Ramos (cell line): ENCODE results near the gene AMPD3.
"Not testable (repeated sequence)": the region's sequence is repeated elsewhere in the genome, so short reads cannot be mapped to it uniquely, and the experiment has no call there.

Experiments used
- in situ Hi-C: fragments of 300-500 bp; cut with MboI; formaldehyde crosslinking; loops from one replicate; pipeline ENCODE4 v1.14.3; 2022; ENCODE audit warnings: low sequenced_read_pairs; ENCODE audit not compliant: unreplicated experiment

The AMPD3 gene

GRCh38 chr11:10432971-10433370 lies 22.1 kb upstream of the AMPD3 start:
- in situ Hi-C loops: no loop called here

- in situ Hi-C loops: no loop called here
These were observed 18.8 kb upstream of the AMPD3 start for GRCh38 chr11:10436224-10436623.

- in situ Hi-C loops: not testable (repeated sequence)
These were observed 18.4 kb upstream of the AMPD3 start for GRCh38 chr11:10436683-10437082.

- in situ Hi-C loops: no loop called here
These were observed 16.6 kb upstream of the AMPD3 start for GRCh38 chr11:10438458-10438857.

DNA sequence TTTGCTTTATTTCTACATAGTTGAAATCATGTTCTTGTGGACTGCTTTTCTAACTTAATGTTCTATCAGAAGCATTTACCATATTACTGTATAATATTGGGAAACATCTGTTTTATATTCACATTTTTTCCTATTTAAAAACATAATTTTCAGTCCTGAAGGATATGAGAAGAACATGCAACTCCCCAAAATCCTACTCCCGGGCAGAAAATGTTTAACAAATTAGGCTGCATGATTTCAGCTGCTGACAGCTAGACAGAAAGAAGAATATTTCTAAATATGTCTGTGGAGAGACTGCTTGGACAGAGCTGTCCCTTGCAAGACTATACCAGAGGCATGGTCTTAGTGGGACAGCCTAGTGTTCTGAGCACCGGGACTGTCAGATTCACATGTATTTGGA lies 15.7 kb upstream of the AMPD3 start:
- in situ Hi-C loops: no loop called here

- in situ Hi-C loops: no loop called here
These were observed 15.1 kb upstream of the AMPD3 start for GRCh38 chr11:10439924-10440323.

- in situ Hi-C loops: no loop called here
These were observed 14.7 kb upstream of the AMPD3 start for GRCh38 chr11:10440401-10440800.

DNA sequence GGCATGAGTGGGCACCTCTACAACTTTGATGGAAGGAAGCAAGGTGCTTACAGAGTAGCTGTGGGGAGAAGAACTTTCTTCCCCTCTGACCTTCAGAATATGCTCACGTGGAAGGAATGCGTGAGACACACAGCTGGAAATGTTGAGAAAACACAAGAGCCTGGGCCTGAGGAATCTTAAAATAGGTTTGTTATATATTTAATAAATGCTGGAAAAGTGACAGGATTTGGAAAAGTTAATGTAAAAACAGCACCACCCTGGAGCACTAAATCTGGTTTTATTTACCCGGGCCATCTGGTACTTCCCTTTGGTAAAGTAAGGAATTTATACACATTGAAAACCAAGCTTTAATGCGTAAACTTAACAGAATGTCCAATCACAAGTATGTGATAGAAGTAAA lies 14.0 kb upstream of the AMPD3 start:
- in situ Hi-C loops: no loop called here

GRCh38 chr11:10441652-10442503 lies 13.2 kb upstream of the AMPD3 start:
- in situ Hi-C loops: no loop called here

DNA sequence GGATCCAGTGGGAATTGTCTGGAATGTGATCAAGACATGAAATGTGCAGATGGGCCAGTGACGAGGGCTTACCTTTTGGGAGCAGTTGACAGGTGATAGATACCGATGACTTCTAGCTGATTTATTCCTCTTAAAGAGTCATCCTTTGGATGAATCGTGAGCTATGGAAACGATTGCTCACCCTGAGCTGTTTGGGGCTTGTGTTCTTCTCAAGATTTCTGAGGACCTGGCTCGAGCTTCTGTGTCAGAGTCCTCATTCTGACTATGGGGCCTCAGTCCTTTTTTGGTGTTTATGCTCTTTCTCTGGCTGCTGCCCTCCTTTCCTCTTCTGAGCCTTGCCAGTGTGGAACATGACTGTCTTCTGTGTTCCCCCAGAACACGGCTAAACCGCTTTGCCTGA lies 11.9 kb upstream of the AMPD3 start:
- in situ Hi-C loops: no loop called here

DNA sequence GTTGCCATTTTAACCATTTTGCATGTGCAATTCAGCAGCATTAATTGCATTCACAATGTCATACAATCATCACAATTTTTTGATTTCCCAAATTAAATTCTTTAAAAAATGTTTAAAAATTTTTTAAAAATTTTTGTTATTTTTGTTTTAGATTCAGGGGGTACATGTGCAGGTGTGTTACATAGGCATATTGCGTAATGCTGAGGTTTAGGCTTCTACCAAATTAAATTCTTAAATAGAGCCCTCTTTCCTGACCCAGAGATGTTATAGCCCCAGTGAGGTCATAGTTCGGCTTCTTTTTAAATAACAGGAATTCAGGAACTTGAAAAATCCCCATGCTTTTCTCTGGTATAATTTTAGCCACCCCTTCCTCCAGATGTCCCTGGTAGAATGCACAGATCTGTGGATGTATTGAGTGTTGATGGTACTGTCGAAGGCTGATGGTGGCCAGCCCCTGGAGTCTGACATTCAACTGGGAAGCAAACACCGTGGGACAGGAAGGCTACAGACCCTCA lies 11.3 kb upstream of the AMPD3 start:
- in situ Hi-C loops: no loop called here

DNA sequence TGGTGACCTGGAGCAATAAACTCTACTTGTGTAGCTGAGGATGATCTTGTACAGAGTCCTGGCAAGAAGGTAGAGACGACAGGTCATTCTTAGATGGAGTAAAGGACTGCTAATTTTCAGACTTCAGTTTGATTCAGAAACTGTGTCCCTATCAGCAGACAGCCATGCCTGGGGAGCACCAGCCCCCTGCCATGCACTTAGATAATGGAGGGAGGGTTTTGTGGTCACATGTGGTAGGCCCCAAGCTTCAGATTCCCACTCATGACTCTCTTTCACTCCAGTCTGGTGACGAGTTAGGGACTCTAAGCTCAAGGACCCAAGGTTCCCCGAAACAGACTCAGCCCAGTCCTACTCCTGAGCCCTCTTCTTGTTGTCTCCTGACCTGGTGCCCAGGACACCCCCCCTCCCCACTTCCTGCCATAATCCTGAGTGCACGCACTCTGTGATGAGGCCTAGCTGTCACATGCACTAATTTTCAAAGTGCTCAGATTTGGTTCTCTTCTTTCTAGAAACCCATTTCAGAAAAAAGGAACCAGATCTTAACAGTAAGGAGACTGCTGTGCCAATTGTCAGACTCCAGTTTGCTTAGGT lies 10.2 kb upstream of the AMPD3 start:
- in situ Hi-C loops: no loop called here

DNA sequence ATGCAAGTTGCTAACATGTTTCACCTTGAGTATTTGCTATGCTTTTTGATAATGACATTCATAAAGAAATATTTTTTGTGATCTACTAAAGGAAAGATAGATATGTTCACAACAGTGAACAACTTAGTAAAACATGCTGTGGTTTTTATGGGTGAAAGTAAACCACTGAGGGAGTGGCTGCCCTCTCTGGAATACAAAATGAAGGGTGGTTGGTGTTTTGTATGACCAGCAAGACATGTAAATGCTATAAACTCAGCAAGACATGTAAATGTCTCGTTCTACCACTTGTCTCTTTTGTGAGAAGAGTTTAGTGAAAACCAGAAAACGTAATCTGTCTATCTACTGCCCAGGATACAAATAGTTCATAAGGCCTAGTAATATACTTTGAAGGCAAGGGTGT lies 7.6 kb upstream of the AMPD3 start:
- in situ Hi-C loops: no loop called here

DNA sequence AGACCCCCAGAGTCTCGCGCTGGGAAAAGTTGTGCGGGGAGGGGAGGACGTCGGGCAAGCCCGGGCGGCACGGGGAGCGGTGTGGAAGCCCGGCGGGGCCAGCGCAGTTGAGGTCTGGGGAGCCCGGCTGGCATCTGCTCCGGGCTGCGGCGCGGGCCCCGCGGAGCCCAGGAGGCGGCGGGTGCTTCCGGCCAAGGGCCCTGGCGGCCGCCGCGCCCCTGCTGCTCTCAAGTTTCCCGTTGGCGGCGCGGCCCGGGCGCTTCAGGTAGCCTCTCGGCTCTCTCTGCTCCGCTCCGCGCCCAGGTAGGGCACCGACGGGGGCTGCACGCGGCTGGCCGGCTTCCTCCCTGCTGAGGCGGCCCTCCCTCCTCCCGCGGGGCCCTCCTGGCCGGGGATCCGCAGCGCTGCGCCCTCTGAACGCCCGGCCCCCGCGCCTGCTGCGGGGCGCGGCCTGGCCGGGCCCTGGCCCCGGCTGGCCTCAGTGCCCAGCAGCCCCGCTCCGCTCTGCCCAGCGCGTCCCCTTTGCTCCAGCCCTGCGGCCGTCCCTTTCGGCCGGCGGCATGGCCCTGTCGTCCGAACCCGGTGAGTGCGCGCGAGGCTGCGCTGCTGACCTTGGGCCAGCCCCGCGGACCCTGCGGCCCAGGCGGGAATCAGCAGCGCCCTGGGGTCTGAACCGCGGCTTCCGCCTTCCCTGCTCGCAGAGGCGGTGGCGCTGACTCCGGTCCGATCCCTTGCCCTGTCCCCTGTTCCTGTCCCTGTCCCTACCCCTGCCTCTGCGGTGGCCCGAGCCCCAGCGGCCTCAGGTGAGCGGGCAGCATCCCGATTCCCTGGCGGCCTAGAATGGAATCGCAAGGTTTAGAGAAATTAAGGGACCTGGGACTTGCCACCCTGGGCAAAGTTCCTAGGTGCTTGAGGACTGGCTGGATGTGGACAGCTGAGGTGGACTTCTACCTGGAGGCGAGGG lies 4.3 kb upstream of the AMPD3 start:
- in situ Hi-C loops: loop anchor here (25.0 kb wide), 2 partner anchors 838 to 1763 kb away; partner anchors contain the start of genes RPL27A and TRIM66

DNA sequence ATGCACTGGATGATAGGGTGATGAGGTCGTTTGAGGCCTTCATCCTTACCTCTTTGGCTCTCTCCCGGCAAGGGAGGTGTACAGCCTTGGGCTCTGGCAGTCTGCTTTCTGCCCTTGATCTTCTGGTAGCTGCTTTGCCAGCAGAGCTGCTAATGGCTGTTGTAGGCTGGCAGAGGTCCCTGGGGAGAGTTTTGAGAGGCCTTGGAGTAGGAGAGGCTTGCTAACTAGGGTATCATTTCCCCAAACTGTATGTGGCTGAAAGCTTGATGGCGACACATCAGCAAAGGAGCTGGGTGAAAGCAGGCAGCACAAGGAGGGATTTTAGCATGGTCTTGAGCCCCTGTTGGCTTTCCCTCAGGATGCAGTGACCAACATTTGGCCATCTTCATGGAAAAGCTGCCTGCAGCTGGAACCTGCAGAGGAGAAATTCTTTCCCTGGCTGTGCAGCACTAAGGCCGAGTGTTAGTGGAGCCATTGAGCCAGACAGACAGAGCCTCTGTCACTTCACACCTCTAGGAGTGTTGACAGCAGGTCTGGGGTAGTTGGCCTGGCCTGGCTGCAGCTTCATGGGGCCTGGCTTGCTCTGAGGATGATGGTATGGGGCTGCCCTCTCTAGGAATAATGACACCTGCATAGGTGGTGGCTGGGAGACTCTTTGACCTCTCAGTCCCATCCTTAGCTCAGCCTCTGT lies 3.5 kb upstream of the AMPD3 start:
- in situ Hi-C loops: loop anchor here (25.0 kb wide), 2 partner anchors 839 to 1764 kb away; partner anchors contain the start of genes RPL27A and TRIM66

GRCh38 chr11:10452211-10452767 lies 2.8 kb upstream of the AMPD3 start:
- in situ Hi-C loops: loop anchor here (25.0 kb wide), 2 partner anchors 840 to 1765 kb away; partner anchors contain the start of genes RPL27A and TRIM66

DNA sequence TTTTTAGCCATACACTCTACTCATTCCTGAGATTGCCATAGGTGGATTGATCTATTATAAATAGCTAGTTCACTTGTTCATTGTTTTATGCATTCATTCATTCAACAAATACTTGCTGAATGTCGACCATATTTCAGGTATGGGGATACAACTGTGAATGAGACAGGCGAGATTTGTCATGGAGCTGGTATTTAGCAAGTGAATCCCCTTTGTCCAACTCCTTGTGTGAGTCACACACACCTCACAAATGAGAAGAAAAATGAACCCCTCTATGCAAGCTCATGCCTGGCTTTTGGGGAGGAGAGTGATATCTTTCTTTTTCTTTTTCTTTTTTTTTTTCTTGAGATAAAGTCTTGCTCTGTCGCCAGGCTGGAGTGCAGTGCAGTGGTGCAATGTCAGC lies 1.8 kb upstream of the AMPD3 start:
- in situ Hi-C loops: loop anchor here (25.0 kb wide), 2 partner anchors 841 to 1766 kb away; partner anchors contain the start of genes RPL27A and TRIM66

DNA sequence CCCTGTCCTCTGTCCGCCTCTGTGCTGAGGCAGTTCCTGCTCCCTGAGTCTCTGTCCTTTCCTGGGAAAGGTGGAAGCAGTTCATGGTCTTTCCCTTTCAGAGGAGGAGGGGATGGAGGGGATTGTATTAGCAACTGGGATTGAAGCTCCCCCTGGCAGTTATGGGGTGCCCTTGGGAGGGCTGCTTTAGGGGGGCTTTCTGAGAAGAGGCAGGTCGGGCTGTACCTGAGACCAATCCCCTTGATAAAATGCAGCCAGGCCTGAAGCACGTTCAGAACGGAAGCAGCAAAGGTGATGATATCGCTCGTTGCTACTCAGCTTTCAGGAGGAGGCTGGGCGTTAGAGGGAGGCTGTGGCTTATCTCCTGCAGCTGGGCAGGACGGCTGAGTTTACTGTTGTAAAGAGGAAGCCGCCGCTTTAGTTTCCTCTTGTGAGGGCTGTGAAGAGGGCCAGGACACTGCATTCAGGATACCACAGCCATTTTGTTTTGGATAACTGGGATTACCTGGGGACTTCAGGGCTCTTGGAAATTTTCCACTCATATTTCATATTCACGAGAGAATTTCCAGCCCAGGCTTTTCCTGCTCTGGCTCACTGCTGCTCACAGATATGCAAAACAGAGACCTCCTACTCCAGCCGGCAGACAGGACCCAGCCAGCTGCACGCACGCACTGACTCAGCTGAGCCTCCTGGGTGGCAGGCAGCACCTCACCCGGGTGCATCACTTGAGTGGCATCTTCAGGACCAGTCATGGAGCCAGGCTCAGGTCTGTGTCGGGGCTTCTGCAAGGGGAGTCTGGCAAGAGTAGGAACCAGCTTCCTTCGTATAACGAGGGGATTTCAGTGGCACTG lies 798 bp downstream of the AMPD3 start:
- in situ Hi-C loops: loop anchor here (25.0 kb wide), 2 partner anchors 844 to 1769 kb away; partner anchors contain the start of genes RPL27A and TRIM66
